WERI-Rb-1 (cell line): ENCODE data around the gene GAGE13.
"Not testable (repeated sequence)": the region's sequence is repeated elsewhere in the genome, so short reads cannot be mapped to it uniquely, and the experiment has no call there.

Source experiments
- DNase-seq: peaks from one replicate; pipeline ENCODE4 v3.0.0-alpha.2; 2020
- H3K27ac ChIP-seq: fragments of 250-450 bp; sonication (Bioruptor Pico); 2 replicates; pipeline ENCODE4 v1.5.1; 2020; ENCODE audit warnings: mild to moderate bottlenecking, moderate library complexity
- H3K27me3 ChIP-seq: fragments of 250-450 bp; sonication (Bioruptor Pico); 2 replicates; pipeline ENCODE4 v1.5.1; 2021; ENCODE audit warnings: mild to moderate bottlenecking, low read depth, moderate library complexity; ENCODE audit not compliant: insufficient read depth, severe bottlenecking
- H3K36me3 ChIP-seq: fragments of 250-450 bp; sonication (Bioruptor Pico); 2 replicates; pipeline ENCODE4 v1.5.1; 2020; ENCODE audit warnings: mild to moderate bottlenecking, moderate library complexity
- H3K4me3 ChIP-seq: 2 replicates; pipeline ENCODE4 v1.5.1; 2011; ENCODE audit warnings: low read depth, mild to moderate bottlenecking, control low read depth, low read length
- H3K9me3 ChIP-seq: fragments of 250-450 bp; sonication (Bioruptor Pico); 2 replicates; pipeline ENCODE4 v1.5.1; 2021; ENCODE audit warnings: mild to moderate bottlenecking, moderate library complexity; ENCODE audit not compliant: severe bottlenecking
- CTCF ChIP-seq: IDR thresholded peaks from 2 replicates; pipeline ENCODE4 v1.5.1; 2011; ENCODE audit warnings: low read depth, mild to moderate bottlenecking, control low read depth, inconsistent platforms, low read length

GAGE13 gene

GRCh38 chrX:49331282-49331681 lies at the start of gene GAGE13:
Gene GAGE13 (plus strand): TSS chrX:49331582. CDS start chrX:49332738, 1,156 bp downstream.
- not testable (repeated sequence) for H3K36me3 ChIP-seq, H3K27ac ChIP-seq, H3K4me3 ChIP-seq, H3K27me3 ChIP-seq, H3K9me3 ChIP-seq, DNase-seq

GRCh38 chrX:49282647-49283011 lies 48.8 kb upstream of the GAGE13 start:
- peak; percentile 38; the same call in 1 of the 2 replicates for TF ChIP-seq CTCF
- Histone ChIP-seq H3K27me3 (peaks cover 6% of the 10 kb centered on the region), H3K27ac (no peak overlapping the region)

GRCh38 chrX:49284212-49284611 lies 47.2 kb upstream of the GAGE13 start:
- Histone ChIP-seq H3K4me3 (no peak overlapping the region), H3K36me3 (no peaks in the 10 kb centered on the region), H3K9me3 (no peaks in the 10 kb centered on the region), H3K27ac (no peak overlapping the region), H3K27me3 (peaks cover 15% of the 10 kb centered on the region)
- DNase-seq: no peak
- no peak for TF ChIP-seq CTCF

More at GRCh38 chrX:49282647-49283011, 48.8 kb upstream of the GAGE13 start:
- H3K9me3 ChIP-seq: no peaks in the 10 kb centered on the region
- DNase-seq: peak; percentile 46
- no peak overlapping the region for H3K4me3 ChIP-seq
- no peaks in the 10 kb centered on the region for H3K36me3 ChIP-seq

DNA sequence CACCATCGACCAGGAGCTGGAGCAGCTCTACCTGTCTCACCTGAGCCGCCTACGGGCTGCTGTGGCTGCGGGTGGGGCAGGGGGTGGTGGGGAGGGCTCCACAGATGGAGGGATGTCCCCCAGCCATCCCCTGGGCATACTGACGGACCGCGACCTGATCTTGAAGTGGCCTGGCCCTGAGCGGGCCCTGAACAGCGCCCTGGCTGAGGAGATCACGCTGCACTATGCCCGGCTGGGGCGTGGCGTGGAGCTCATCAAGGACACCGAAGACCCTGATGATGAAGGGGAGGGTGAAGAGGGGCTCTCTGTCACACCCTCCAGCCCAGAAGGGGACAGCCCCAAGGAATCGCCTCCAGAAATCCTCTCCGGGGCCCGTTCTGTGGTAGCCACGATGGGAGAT lies 45.2 kb upstream of the GAGE13 start:
- Histone ChIP-seq H3K36me3 (no peaks in the 10 kb centered on the region), H3K27ac (no peak overlapping the region), H3K9me3 (no peaks in the 10 kb centered on the region), H3K4me3 (no peak overlapping the region), H3K27me3 (peaks cover 23% of the 10 kb centered on the region)
- no peak for TF ChIP-seq CTCF
- DNase-seq: no peak

GRCh38 chrX:49286581-49286980 lies 44.8 kb upstream of the GAGE13 start:
- no peak for DNase-seq
- no peaks in the 10 kb centered on the region for H3K9me3 ChIP-seq
- no peak for TF ChIP-seq CTCF
- H3K4me3 ChIP-seq: no peak overlapping the region
- peaks cover 27% of the 10 kb centered on the region for H3K27me3 ChIP-seq
- H3K36me3 ChIP-seq: no peaks in the 10 kb centered on the region
- no peak overlapping the region for H3K27ac ChIP-seq

- DNase-seq: no peak
- TF ChIP-seq CTCF: no peak
- Histone ChIP-seq H3K27me3 (peaks cover 28% of the 10 kb centered on the region), H3K9me3 (no peaks in the 10 kb centered on the region), H3K27ac (no peak overlapping the region), H3K4me3 (no peak overlapping the region), H3K36me3 (no peaks in the 10 kb centered on the region)
Measured at GRCh38 chrX:49287665-49288064, 43.7 kb upstream of the GAGE13 start.
